ENCODE measurements around the gene ITM2C.

The ITM2C gene

GRCh38 chr2:230873661-230874401 lies 9.1 kb downstream of the ITM2C start:
- no peak for DNase-seq

DNA sequence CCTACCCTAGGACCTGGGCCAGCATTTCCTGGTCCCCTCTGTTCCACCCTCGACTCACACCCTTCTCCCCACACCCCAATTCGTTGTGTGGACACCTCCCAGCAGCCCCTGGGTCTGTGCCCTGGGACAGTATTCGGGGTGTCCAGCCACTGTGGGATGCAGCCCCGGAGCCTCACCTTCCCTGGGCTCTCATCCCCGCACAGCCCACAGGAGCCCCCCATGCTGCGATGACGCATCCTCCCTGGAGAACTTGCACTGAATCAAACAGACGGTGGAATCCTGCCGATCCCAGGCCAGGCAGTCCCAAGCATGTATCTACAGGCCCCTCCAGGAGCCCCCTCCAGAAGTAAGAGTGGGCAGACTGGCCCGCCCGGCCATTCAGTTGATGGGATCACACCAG lies 9.7 kb downstream of the ITM2C start:
- DNase-seq, result no peak

GRCh38 chr2:230874876-230875275 lies 10.1 kb downstream of the ITM2C start:
- DNase-seq, result no peak

GRCh38 chr2:230875347-230876315 lies 10.9 kb downstream of the ITM2C start:
- no peak for DNase-seq

DNA sequence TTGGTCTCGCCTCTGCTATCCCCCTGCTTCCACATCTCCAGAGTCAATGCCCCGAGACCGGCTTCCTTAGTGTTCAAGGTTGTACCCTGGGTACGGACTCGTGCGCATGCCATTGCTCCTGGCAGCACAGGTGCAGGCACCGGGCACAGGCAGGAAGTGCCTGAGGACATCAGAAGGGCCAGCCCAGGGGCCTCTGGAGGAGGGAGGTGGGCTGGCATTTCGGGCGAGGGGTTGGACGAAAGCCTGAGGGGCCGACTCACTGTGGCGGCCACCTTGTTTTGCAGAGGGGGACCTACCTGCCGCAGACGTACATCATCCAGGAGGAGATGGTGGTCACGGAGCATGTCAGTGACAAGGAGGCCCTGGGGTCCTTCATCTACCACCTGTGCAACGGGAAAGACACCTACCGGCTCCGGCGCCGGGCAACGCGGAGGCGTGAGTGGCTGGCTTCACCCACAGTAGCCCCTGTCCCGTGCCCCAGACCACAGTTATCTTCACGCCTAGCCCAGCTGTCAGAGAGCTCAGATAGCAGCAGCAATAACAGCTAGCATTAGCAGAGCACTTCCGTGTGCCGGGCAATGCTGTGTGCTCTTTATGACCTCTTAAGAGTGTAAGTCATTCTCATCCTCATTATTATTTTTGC lies 12.5 kb downstream of the ITM2C start:
- no peak for DNase-seq

GRCh38 chr2:230877759-230878598 lies 13.2 kb downstream of the ITM2C start:
- no peak for DNase-seq

DNA sequence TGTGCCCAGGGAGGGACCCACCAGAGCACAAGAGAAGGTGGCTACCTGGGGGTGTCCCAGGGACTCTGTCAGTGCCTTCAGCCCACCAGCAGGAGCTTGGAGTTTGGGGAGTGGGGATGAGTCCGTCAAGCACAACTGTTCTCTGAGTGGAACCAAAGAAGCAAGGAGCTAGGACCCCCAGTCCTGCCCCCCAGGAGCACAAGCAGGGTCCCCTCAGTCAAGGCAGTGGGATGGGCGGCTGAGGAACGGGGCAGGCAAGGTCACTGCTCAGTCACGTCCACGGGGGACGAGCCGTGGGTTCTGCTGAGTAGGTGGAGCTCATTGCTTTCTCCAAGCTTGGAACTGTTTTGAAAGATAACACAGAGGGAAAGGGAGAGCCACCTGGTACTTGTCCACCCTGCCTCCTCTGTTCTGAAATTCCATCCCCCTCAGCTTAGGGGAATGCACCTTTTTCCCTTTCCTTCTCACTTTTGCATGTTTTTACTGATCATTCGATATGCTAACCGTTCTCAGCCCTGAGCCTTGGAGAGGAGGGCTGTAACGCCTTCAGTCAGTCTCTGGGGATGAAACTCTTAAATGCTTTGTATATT lies 14.0 kb downstream of the ITM2C start:
- no peak for DNase-seq

DNA sequence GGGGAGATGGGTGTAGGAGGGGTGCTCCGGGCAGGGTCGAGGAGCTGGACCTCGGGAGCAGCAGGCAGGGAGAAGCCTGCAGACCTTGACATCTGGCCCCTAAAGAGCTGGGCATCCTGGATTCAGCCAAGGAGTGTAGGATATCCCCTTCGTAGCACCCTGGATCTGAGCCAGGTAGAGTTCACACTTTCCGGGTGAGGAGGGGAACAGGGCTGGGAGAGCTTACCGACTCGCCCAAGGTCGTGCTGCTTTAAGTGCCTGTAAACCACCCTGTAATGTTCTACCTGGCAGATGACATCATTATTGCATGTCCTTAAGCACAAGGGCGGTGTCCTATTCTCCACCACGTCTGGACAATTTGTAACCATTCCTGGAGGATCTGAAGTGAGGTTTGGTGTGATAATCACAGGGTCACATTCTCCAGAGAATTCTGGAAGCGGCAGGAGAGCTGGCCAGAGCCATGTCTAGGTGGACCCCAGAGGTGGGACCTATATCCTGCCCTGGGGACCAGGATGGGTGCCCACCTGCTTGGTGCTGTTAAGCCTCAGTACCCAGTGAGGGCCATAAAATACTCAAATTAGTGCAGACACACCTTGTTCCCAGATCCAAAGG lies 14.6 kb downstream of the ITM2C start:
- peak in 1 of 2 experiments; percentile 35 for DNase-seq

DNA sequence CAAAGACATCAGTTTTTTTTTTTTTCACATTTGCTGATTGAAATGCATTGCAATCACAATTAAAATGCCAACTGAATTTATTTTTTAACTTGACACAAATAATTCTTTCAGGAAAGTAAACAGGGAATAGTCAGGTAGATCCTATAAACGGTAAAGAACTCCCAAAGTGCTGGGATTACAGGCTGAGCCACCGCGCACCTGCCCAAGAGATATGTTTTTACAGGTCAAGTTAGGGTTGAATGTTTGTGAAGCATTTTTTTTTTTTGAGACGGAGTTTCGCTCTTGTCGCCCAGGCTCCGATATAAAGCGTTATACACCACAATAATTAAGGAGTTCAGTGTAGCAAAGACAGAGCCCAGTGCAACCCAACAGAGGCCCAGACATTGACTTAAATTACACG lies 15.1 kb downstream of the ITM2C start:
- no peak for DNase-seq

DNA sequence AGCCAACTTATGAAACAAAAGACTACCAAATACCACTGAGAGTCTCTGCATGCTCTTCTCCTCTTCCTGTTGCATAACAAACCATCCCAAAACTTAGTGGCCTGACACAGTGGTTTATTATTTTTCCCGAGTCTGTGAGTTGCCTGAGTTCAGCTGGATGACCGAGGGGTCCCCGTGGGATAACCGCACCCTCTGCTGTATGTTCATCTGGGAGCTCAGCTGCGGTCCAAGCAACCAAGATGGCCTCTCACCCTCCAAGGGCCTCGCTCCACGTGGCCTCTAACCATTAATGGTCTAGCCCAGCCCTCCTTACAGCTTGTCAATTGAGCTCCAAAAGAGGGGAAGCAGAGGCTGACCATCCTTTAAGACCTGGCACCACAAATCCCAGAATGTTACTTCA lies 17.1 kb downstream of the ITM2C start:
- DNase-seq, result no peak

DNA sequence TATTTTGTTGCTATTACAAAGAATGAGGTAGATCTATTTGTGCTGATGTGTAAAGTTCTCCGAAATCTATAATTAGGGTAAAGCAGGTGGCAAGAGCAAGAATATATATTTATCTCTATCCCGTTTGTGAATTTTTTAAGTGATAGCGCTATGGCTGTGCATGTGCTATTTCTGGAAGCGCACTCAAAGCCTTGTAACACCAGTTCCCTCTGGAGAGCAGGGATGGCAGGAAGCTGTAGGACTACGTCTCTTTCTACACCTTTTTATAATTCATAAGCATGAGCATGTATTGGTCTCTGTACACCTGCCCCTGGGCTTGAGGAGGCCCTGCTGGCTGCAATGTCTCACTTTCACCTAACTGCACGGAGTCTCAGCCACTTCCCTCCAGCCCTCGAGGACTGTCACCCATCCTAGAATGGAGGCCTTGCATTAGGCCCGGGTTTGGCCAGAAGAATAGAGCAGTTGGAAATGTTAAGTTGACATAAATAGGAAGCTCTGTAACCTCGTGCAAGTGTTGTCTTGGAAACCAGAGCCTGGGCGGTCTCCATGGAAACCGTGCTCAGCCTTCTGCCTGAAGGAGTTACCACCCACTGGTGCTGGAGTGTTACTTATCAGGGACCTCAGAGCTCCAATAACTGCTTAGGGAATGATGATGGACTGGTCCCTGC lies 20.9 kb downstream of the ITM2C start:
- DNase-seq, result peak; percentile 70 to 88

GRCh38 chr2:230886206-230886605 lies 21.5 kb downstream of the ITM2C start:
- no peak for DNase-seq

GRCh38 chr2:230886671-230887071 lies 21.9 kb downstream of the ITM2C start:
- DNase-seq, result no peak

GRCh38 chr2:230887342-230887741 lies 22.6 kb downstream of the ITM2C start:
- no peak for DNase-seq

DNA sequence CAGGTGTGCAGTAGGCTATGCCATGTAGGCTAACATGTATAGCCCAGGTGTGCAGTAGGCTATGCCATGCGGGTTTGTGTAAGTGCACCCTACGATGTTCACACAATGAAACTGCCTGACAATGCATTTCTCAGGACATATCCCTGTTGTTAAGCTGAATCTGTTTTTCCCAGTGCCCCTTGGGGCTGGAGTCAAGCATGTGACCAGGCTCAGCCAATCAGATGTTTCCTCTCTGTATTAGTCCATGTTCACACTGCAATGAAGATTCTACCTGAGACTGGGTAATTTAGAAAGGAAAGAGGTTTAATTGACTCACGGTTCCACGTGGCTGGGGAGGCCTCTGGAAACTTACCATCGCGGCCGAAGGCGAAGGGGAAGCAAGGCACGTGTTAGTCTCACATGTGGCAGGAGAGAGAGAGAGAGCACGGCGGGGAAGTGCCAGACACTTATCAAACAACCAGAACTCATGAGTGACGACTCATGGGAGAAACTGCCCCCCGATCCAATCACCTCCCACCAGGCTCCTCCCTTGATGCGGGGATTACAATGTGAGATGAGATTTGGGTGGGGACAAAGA lies 24.2 kb downstream of the ITM2C start:
- no peak for DNase-seq

- peak in 1 of 2 experiments; percentile 19 for DNase-seq
These were observed 25.3 kb downstream of the ITM2C start for GRCh38 chr2:230889911-230890601.

- no peak for DNase-seq
These were observed 25.9 kb downstream of the ITM2C start for GRCh38 chr2:230890646-230891045.

DNA sequence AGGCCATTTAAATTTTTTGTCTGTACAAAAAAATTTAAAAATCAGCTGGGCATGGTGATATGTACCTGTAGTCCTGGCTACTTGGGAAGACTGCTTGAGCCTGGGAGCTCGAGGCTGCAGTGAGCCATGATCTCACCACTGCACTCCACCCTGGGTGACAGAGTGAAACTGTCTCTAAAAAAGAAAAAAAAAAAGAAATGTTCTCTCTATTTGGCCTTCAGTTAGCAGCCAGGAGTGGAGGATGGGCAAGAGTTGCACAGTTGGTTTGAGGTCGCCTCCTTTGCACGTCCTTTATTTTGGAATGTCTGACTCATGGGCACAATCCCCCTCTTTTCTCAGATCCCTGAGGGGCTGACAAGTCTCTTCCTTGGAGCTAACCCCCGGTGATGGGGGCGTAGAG lies 26.3 kb downstream of the ITM2C start:
- DNase-seq, result no peak

DNA sequence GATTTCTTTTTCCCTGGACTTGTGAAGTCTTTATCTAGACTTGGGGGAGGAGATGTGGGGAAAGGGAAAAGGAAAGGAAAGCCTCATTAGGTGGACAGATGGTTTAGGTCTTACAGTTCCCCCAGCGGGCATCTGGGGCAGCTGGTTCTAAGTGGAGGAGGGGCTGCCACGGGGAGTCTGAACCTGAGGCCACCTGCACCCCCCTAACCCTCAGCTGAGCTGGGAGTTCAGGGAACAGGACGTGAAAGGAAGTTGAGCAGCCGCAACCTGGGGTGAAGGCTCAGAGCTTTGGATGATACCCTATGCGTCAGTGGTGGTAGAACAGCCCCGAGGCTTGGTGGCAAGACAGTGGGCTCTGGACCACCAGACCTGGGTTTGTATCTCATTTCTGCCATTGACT lies 26.8 kb downstream of the ITM2C start:
- DNase-seq, result peak; percentile 83 to 89

- DNase-seq, result no peak
These were observed 28.6 kb downstream of the ITM2C start for GRCh38 chr2:230893338-230893737.

All from NCI-H524 (cell line).